Osteocyte (in vitro differentiated cells): ENCODE data around the gene ZSWIM9. TPM values are rescaled to one million over a fixed set of nuclear protein-coding genes. Genes with fewer than 3 reads are reported as not detected.

Source experiments
- DNase-seq: peaks from one replicate; pipeline ENCODE4 v3.0.0; 2021; ENCODE audit warnings: mixed read lengths; ENCODE audit not compliant: unreplicated experiment; ENCODE audit errors: extremely low spot score
- H3K27ac Mint-ChIP-seq: one replicate; pipeline ENCODE4 v1.8.0; 2021; ENCODE audit warnings: mild to moderate bottlenecking, mixed read lengths; ENCODE audit not compliant: unreplicated experiment
- H3K27me3 Mint-ChIP-seq: one replicate; pipeline ENCODE4 v1.8.0; 2021; ENCODE audit warnings: mixed read lengths; ENCODE audit not compliant: unreplicated experiment
- H3K36me3 Mint-ChIP-seq: one replicate; pipeline ENCODE4 v1.8.0; 2021; ENCODE audit warnings: mixed read lengths; ENCODE audit not compliant: unreplicated experiment
- H3K4me1 Mint-ChIP-seq: one replicate; pipeline ENCODE4 v1.8.0; 2021; ENCODE audit warnings: mixed read lengths; ENCODE audit not compliant: unreplicated experiment
- H3K4me3 Mint-ChIP-seq: one replicate; pipeline ENCODE4 v1.8.0; 2021; ENCODE audit warnings: mild to moderate bottlenecking, moderate library complexity, mixed read lengths; ENCODE audit not compliant: unreplicated experiment
- H3K9me3 Mint-ChIP-seq: one replicate; pipeline ENCODE4 v1.8.0; 2021; ENCODE audit warnings: mixed read lengths; ENCODE audit not compliant: unreplicated experiment
- CTCF ChIP-seq: fragments of 200-600 bp; sonication (generic); IDR thresholded peaks from 2 replicates; pipeline ENCODE4 v1.5.0; 2021; ENCODE audit warnings: antibody characterized with exemption, mild to moderate bottlenecking, moderate library complexity
- total RNA-seq: library from RNA; stranded (reverse); gene quantifications from 2 replicates; pipeline ENCODE4 v1.2.1, GENCODE V29; 2021

Gene ZSWIM9
- total RNA-seq, 1 donor from 2014 or later, result 6.6 TPM

- Mint-ChIP-seq H3K4me1 (peaks cover 3% of the 10 kb centered on the region), H3K27ac (no peak overlapping the region), H3K9me3 (no peaks in the 10 kb centered on the region), H3K4me3 (no peak overlapping the region), H3K36me3 (peaks cover 5% of the 10 kb centered on the region), H3K27me3 (no peaks in the 10 kb centered on the region)
- TF ChIP-seq CTCF, result no peak
- DNase-seq, result no peak
Measured at GRCh38 chr19:48139053-48139452, 31.4 kb upstream of the ZSWIM9 start.

GRCh38 chr19:48147597-48148175, 22.8 kb upstream of the ZSWIM9 start:
- Mint-ChIP-seq H3K4me3 (no peak overlapping the region), H3K27me3 (no peaks in the 10 kb centered on the region), H3K9me3 (no peaks in the 10 kb centered on the region), H3K4me1 (peaks cover 2% of the 10 kb centered on the region), H3K36me3 (peaks cover 10% of the 10 kb centered on the region), H3K27ac (no peak overlapping the region)
- DNase-seq, result no peak
- no peak for TF ChIP-seq CTCF

GRCh38 chr19:48148576-48148975, 21.9 kb upstream of the ZSWIM9 start:
- Mint-ChIP-seq H3K27ac (no peak overlapping the region), H3K27me3 (no peaks in the 10 kb centered on the region), H3K9me3 (no peaks in the 10 kb centered on the region), H3K4me3 (no peak overlapping the region), H3K4me1 (peaks cover 4% of the 10 kb centered on the region), H3K36me3 (peaks cover 10% of the 10 kb centered on the region)
- TF ChIP-seq CTCF, result no peak
- no peak for DNase-seq

GRCh38 chr19:48149430-48149829, 21.1 kb upstream of the ZSWIM9 start:
- peaks cover 5% of the 10 kb centered on the region for H3K36me3 Mint-ChIP-seq
- H3K4me3 Mint-ChIP-seq, result no peak overlapping the region
- no peaks in the 10 kb centered on the region for H3K9me3 Mint-ChIP-seq
- H3K27me3 Mint-ChIP-seq, result no peaks in the 10 kb centered on the region
- DNase-seq, result no peak
- H3K27ac Mint-ChIP-seq, result no peak overlapping the region
- no peak for TF ChIP-seq CTCF
- H3K4me1 Mint-ChIP-seq, result peaks cover 4% of the 10 kb centered on the region

GRCh38 chr19:48152551-48152950, 17.9 kb upstream of the ZSWIM9 start:
- Mint-ChIP-seq H3K27me3 (no peaks in the 10 kb centered on the region), H3K9me3 (no peaks in the 10 kb centered on the region), H3K36me3 (peaks cover 5% of the 10 kb centered on the region), H3K4me1 (peaks cover 4% of the 10 kb centered on the region), H3K27ac (peak overlapping the region; percentile 93), H3K4me3 (peak overlapping the region; percentile 59)
- peak; percentile 82 for TF ChIP-seq CTCF
- no peak for DNase-seq
